ENCODE measurements around the gene TPSG1. TPM values are rescaled to one million over a fixed set of nuclear protein-coding genes. Genes with fewer than 3 reads are reported as not detected.

The TPSG1 gene
- total RNA-seq, 4 donors from 2014 or later, result 1.5 TPM; not detected in 3

- Histone ChIP-seq H3K4me3 (no peak overlapping the region), H3K9me3 (no peaks in the 10 kb centered on the region), H3K36me3 (no peaks in the 10 kb centered on the region), H3K27ac (no peak overlapping the region), H3K27me3 (no peaks in the 10 kb centered on the region), H3K4me1 (no peaks in the 10 kb centered on the region)
- no peak for DNase-seq
- TF ChIP-seq, protein P1, sequence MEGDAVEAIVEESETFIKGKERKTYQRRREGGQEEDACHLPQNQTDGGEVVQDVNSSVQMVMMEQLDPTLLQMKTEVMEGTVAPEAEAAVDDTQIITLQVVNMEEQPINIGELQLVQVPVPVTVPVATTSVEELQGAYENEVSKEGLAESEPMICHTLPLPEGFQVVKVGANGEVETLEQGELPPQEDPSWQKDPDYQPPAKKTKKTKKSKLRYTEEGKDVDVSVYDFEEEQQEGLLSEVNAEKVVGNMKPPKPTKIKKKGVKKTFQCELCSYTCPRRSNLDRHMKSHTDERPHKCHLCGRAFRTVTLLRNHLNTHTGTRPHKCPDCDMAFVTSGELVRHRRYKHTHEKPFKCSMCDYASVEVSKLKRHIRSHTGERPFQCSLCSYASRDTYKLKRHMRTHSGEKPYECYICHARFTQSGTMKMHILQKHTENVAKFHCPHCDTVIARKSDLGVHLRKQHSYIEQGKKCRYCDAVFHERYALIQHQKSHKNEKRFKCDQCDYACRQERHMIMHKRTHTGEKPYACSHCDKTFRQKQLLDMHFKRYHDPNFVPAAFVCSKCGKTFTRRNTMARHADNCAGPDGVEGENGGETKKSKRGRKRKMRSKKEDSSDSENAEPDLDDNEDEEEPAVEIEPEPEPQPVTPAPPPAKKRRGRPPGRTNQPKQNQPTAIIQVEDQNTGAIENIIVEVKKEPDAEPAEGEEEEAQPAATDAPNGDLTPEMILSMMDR (IDR thresholded peaks at IDR 0.05), result no peak
- TF ChIP-seq POLR2A (IDR thresholded peaks at IDR 0.05), result no peak
- intact Hi-C loops (cut with DNase I; ENCODE audit: low total_unique reads), result no loop called here
Observed at GRCh38 chr16:1209081-1209480, 16.0 kb downstream of the TPSG1 start.

- H3K36me3 ChIP-seq, result no peaks in the 10 kb centered on the region
Observed at GRCh38 chr16:1208239-1208830, 16.7 kb downstream of the TPSG1 start.

DNA sequence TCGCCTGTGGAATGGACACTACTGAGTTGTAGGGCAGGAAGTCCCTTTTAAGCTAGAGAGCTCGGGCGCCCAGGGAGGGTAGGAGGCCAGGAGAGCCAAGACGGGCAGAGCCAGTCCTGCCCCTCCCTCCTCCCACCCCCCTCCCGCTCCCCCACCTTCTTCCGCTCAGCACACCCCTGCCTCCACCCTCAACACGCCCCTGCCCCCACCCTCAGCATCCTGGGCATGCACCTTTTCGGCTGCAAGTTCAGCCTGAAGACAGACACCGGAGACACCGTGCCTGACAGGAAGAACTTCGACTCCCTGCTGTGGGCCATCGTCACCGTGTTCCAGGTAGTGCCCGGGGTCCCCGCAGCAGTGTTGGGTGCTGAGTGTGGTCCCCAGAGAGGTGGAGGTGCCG lies 18.3 kb downstream of the TPSG1 start:
- no peaks in the 10 kb centered on the region for H3K9me3 ChIP-seq
- H3K4me3 ChIP-seq, result no peak overlapping the region
- no peaks in the 10 kb centered on the region for H3K4me1 ChIP-seq
- H3K36me3 ChIP-seq, result no peaks in the 10 kb centered on the region
- no peaks in the 10 kb centered on the region for H3K27me3 ChIP-seq
- no peak for DNase-seq
- no peak overlapping the region for H3K27ac ChIP-seq
- intact Hi-C loops (cut with DNase I; ENCODE audit: low total_unique reads), result no loop called here
- TF ChIP-seq, protein P1 (IDR thresholded peaks at IDR 0.05), result no peak
- TF ChIP-seq POLR2A (IDR thresholded peaks at IDR 0.05), result no peak

More at GRCh38 chr16:1208239-1208830, 16.7 kb downstream of the TPSG1 start:
- no peaks in the 10 kb centered on the region for H3K4me1 ChIP-seq
- no peaks in the 10 kb centered on the region for H3K9me3 ChIP-seq
- intact Hi-C loops (cut with DNase I; ENCODE audit: low total_unique reads), result no loop called here
- no peak overlapping the region for H3K27ac ChIP-seq
- no peaks in the 10 kb centered on the region for H3K27me3 ChIP-seq
- H3K4me3 ChIP-seq, result no peak overlapping the region
- no peak for DNase-seq
- TF ChIP-seq POLR2A (IDR thresholded peaks at IDR 0.05), result no peak
- TF ChIP-seq, protein P1 (IDR thresholded peaks at IDR 0.05), result no peak

GRCh38 chr16:1206326-1206725 lies 18.7 kb downstream of the TPSG1 start:
- Histone ChIP-seq H3K36me3 (no peaks in the 10 kb centered on the region), H3K4me1 (no peaks in the 10 kb centered on the region), H3K4me3 (no peak overlapping the region), H3K27ac (no peak overlapping the region), H3K9me3 (no peaks in the 10 kb centered on the region), H3K27me3 (no peaks in the 10 kb centered on the region)
- TF ChIP-seq, protein P1 (IDR thresholded peaks at IDR 0.05), result no peak
- no peak for TF ChIP-seq POLR2A (IDR thresholded peaks at IDR 0.05)
- no peak for DNase-seq
- intact Hi-C loops (cut with DNase I; ENCODE audit: low total_unique reads), result no loop called here

- H3K36me3 ChIP-seq, result no peaks in the 10 kb centered on the region
- no peak overlapping the region for H3K27ac ChIP-seq
- intact Hi-C loops (cut with DNase I; ENCODE audit: low total_unique reads), result no loop called here
- TF ChIP-seq POLR2A (IDR thresholded peaks at IDR 0.05), result no peak
- TF ChIP-seq, protein P1 (IDR thresholded peaks at IDR 0.05), result no peak
- no peaks in the 10 kb centered on the region for H3K4me1 ChIP-seq
- DNase-seq, result no peak
- no peaks in the 10 kb centered on the region for H3K9me3 ChIP-seq
- no peaks in the 10 kb centered on the region for H3K27me3 ChIP-seq
- H3K4me3 ChIP-seq, result no peak overlapping the region
Observed at GRCh38 chr16:1204933-1205332, 20.1 kb downstream of the TPSG1 start.

Measured in uterus (tissue), 4 donors.